Inferior parietal cortex (tissue), 1 donor: Measurements from ENCODE around the gene CAMSAP2.
"Not testable (repeated sequence)": the region's sequence is repeated elsewhere in the genome, so short reads cannot be mapped to it uniquely, and the experiment has no call there.

Source experiments
- DNase-seq: peaks from one replicate; pipeline ENCODE4 v3.0.0-alpha.2; 2016; ENCODE audit errors: extremely low spot score

The CAMSAP2 gene

GRCh38 chr1:200739702-200740570 is 1.2 kb downstream of the CAMSAP2 start:
- DNase-seq = peak; percentile 32

- DNase-seq = no peak
These were observed 2.0 kb downstream of the CAMSAP2 start for GRCh38 chr1:200740571-200741208.

- no peak for DNase-seq
These were observed 3.0 kb downstream of the CAMSAP2 start for GRCh38 chr1:200741551-200742207.

GRCh38 chr1:200744143-200744542 is 5.5 kb downstream of the CAMSAP2 start:
- DNase-seq = no peak

GRCh38 chr1:200749090-200749489 is 10.4 kb downstream of the CAMSAP2 start:
- peak; percentile 50 for DNase-seq

- not testable (repeated sequence) for DNase-seq
These were observed 12.1 kb downstream of the CAMSAP2 start for GRCh38 chr1:200750749-200751148.

GRCh38 chr1:200751717-200752116 is 13.0 kb downstream of the CAMSAP2 start:
- DNase-seq = no peak

GRCh38 chr1:200753650-200754198 is 15.0 kb downstream of the CAMSAP2 start:
- DNase-seq = no peak

- no peak for DNase-seq
These were observed 16.8 kb downstream of the CAMSAP2 start for GRCh38 chr1:200755456-200755855.

GRCh38 chr1:200762089-200762488 is 23.4 kb downstream of the CAMSAP2 start:
- no peak for DNase-seq

GRCh38 chr1:200767321-200767720 is 28.6 kb downstream of the CAMSAP2 start:
- no peak for DNase-seq

GRCh38 chr1:200771625-200772555 is 33.2 kb downstream of the CAMSAP2 start:
- DNase-seq = no peak

- DNase-seq = no peak
These were observed 35.6 kb downstream of the CAMSAP2 start for GRCh38 chr1:200774311-200774710.

- no peak for DNase-seq
These were observed 36.2 kb downstream of the CAMSAP2 start for GRCh38 chr1:200774735-200775444.

- DNase-seq = no peak
These were observed 37.2 kb downstream of the CAMSAP2 start for GRCh38 chr1:200775850-200776249.

- no peak for DNase-seq
These were observed 38.3 kb downstream of the CAMSAP2 start for GRCh38 chr1:200776949-200777348.

- no peak for DNase-seq
These were observed 40.1 kb downstream of the CAMSAP2 start for GRCh38 chr1:200778766-200779165.

GRCh38 chr1:200779326-200779725 is 40.6 kb downstream of the CAMSAP2 start:
- DNase-seq = no peak

GRCh38 chr1:200780545-200781369 is 42.1 kb downstream of the CAMSAP2 start:
- peak; percentile 27 for DNase-seq

- no peak for DNase-seq
These were observed 45.2 kb downstream of the CAMSAP2 start for GRCh38 chr1:200783926-200784325.
